Erythroblast (primary cell): Measurements from ENCODE around the gene ACSBG1.
A peak's percentile ranks its signal among the peaks of the same experiment; 100 is the strongest.
"Not testable (repeated sequence)": the region's sequence is repeated elsewhere in the genome, so short reads cannot be mapped to it uniquely, and the experiment has no call there.

Experiments
- DNase-seq, 2 experiments: peaks; one replicate each; lab custom pipeline; 2025; lab: John Stamatoyannopoulos, UW
- GATA1 ChIP-seq: IDR thresholded peaks from 2 replicates; pipeline ENCODE4 v1.6.1; 2011; ENCODE audit warnings: low read depth, mild to moderate bottlenecking, control low read depth, low read length, moderate library complexity
- POLR2A ChIP-seq: IDR thresholded peaks from 2 replicates; pipeline ENCODE4 v1.6.1; 2011; ENCODE audit warnings: mild to moderate bottlenecking, low read length

ACSBG1 gene

DNA sequence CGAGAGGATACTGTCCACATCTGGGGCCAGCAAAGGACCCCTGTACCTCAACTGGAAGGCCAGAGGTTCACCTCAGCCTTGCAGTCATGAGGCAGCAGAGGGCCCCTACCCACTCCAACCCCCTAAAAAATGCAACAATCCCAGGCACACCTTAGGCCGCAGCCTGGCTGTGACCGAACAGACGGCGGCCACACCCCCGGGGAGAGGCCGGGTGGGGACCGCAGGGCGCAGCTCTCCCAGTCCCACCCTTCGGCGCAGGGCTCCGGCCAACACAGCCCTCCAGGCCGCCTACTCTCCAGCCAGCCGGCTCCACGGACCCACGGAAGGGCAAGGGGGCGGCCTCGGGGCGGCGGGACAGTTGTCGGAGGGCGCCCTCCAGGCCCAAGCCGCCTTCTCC is 29.5 kb upstream of the ACSBG1 start:
- TF ChIP-seq POLR2A (peak; percentile 41), GATA1 (no peak)
- peak; percentile 70 to 74 for DNase-seq

- DNase-seq: peak; percentile 83 to 93
- peak; percentile 85 for TF ChIP-seq POLR2A
- no peak for TF ChIP-seq GATA1
Measured at GRCh38 chr15:78263351-78263781, 29.0 kb upstream of the ACSBG1 start.

DNA sequence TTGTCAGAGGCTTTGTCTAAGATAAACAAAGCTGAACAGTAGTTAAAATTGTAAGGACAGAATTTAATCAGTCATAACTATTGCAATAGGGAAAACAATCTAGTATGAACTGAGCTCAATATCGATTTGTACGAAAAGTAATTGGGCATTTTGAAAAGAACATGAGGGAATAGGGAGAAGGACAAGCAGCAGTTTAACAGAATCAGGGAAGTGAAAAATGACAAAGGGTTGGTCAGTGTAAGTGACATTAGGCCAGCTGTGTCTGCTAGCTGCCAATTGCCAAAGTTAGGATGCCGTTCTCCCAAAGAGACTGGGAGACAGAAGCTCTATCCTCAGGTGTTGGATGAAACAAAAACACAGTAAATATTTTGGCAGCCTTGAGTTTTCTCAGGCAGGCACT is 26.7 kb upstream of the ACSBG1 start:
- TF ChIP-seq GATA1: no peak
- TF ChIP-seq POLR2A: no peak
- no peak for DNase-seq

DNA sequence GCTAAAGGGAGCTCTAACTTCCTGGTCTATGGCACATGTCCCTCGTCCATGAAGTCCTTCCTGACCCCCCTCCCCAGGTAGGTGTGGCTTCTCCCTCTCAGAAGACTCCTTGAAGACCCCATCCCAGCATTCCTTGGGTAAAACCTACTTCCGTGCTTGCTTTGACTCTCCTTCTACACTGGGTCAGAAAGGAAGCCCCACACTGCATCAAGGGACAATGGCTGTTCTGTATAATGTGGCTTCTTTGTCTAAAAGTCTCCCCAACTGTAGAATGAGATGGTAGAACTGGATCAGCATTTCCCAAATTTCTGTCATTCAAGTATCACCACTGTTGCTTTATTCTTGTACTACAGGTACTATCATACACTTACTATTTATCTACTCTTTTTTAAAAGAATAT is 26.1 kb upstream of the ACSBG1 start:
- DNase-seq: no peak
- TF ChIP-seq POLR2A (no peak), GATA1 (no peak)

DNA sequence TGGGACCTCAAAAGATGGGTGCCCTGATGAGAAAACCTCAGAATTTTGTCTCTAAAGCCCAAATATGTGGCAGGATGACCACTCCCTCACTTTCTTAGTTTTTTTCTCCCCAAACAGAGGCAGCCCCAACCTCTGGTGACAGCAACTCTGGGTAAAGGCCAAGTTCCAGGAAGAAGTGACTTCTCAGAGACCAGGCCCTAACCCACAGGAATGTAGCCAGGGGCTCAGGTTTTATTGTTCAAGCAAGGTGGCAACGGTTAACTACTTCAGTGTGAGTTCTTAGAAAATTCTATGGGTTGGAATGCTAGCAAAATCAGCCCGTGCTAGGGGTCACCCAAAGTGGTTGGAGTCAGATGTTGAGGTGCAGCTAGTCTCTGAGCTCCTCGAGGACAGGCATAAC is 24.9 kb upstream of the ACSBG1 start:
- no peak for DNase-seq
- no peak for TF ChIP-seq POLR2A
- TF ChIP-seq GATA1: no peak

DNA sequence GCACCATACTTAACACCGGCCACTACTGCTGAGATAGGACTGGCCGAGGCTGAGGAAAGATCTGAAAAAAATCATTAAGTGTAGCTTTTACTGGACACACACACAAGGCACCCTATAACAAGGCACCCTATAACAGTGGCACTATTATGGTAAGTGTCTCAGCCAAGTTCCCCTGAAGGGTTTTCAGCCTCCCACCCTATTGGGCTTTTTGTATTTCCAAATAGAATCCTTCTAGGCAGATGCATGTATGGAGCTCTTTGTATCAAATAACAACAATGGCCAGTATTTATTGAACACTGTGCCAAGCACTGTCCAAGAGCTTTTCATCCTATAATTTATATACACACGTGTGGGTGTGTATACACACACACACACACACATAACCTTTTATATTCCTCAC is 23.3 kb upstream of the ACSBG1 start:
- no peak for DNase-seq
- no peak for TF ChIP-seq GATA1
- TF ChIP-seq POLR2A: no peak

DNA sequence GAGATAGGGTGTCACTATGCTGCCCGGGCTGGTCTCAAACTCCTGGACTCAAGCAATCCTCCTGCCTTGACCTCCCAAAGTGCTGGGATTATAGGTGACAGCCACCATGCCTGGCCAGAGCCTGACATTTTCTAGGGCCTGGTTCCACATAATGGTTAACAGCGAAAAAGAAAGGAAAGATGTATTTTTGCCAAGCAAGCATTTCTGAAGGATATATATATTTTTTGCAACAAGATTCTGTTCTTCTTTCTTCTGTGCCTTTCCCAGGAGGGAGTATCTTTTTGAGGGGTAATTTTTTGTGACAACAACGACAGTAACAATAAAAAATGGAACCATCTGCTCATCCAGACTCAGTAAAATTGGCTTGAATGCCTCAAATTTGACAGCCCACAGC is 21.7 kb upstream of the ACSBG1 start:
- DNase-seq: no peak
- TF ChIP-seq GATA1 (no peak), POLR2A (no peak)

GRCh38 chr15:78255421-78256043 is 21.2 kb upstream of the ACSBG1 start:
- DNase-seq: no peak
- no peak for TF ChIP-seq POLR2A

DNA sequence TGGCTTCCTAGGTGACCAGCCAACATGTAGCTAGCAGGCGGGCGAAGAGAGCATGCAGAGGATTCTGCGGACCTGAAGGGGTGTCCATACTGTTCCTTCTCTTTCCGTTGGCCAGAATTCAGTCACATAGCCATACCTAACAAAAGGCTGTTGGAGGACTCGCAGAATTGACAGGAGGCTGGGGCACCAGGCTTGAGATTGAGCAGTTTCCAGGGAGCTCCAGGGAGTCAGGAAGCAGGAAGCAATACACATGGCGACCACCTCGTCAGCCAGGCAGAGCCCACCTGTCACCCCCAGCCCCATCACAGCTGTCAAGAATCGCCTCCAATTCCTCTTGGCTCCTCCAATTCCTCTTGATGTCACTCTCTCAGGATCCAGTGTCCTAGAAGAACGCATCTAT is 16.8 kb upstream of the ACSBG1 start:
- no peak for TF ChIP-seq GATA1
- TF ChIP-seq POLR2A: no peak
- DNase-seq: no peak

- TF ChIP-seq POLR2A (no peak), GATA1 (no peak)
Measured at GRCh38 chr15:78249131-78249530, 14.8 kb upstream of the ACSBG1 start.

DNA sequence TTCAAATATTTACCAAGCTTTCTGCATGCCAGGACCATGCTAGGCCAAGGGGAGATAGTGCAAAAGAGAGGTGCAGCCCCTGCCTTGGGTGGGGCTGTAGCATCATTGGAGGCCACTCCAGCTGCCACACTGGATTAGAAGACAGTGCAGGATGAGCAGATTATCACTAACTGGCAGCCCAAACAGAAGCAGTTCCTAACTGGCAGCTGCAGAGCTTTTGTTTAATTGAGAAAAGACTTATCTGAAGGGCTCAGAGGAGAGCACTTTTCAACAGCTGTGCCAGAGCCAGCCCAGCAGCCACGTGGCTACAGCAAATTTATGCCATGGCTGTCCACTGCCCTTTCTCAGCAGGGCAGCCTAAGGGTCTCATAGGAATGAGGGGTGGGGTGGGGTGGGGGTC is 13.5 kb upstream of the ACSBG1 start:
- peak; percentile 47 for TF ChIP-seq POLR2A
- peak; percentile 60 for TF ChIP-seq GATA1

More at GRCh38 chr15:78249131-78249530, 14.8 kb upstream of the ACSBG1 start:
- no peak for DNase-seq

GRCh38 chr15:78245976-78246620 is 11.7 kb upstream of the ACSBG1 start:
- DNase-seq: not testable (repeated sequence)

More for the DNA sequence above, 13.5 kb upstream of the ACSBG1 start:
- DNase-seq: peak; percentile 77 to 98

DNA sequence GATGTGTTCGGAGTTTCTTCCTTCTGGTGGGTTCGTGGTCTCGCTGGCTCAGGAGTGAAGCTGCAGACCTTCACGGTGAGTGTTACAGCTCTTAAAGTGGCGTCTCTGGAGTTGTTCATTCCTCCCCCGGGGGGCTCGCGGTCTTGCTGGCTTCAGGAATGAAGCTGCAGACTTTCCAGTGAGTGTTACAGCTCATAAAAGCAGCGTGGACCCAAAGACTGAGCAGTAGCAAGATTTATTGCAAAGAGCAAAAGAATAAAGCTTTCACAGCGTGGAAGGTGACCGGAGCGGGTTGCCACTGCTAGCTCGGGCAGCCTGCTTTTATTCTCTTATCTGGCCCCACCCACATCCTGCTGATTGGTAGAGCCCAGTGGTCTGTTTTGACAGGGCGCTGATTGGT is 11.0 kb upstream of the ACSBG1 start:
- peak in 1 of 2 experiments; percentile 20 for DNase-seq

DNA sequence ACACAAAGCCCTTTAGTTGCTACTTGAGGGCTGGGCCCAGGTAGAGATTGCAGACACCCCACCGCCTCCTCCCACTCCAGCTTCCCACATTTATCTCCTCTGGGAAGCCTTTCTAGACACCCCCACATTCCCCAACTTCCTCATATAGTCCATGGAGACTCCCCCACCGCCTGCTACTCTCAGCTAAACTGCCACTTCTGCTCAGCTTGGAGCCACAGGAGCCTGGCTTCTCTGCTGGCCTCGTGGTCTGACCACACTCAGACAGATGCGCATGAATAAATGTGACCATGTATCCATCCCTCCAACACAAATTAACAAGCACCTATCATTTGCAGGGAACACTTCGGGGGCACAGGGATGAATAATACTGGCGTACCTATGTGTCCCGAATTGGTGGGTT is 10.5 kb upstream of the ACSBG1 start:
- TF ChIP-seq POLR2A: no peak
- TF ChIP-seq GATA1: no peak

GRCh38 chr15:78244101-78244500 is 9.7 kb upstream of the ACSBG1 start:
- no peak for TF ChIP-seq GATA1
- peak; percentile 55 for TF ChIP-seq POLR2A
- peak; percentile 62 to 76 for DNase-seq

More for the DNA sequence above, 10.5 kb upstream of the ACSBG1 start:
- no peak for DNase-seq
